Neuron (in vitro differentiated cells): ENCODE measurements around the gene OR13A1.
"Not testable (repeated sequence)": the region's sequence is repeated elsewhere in the genome, so short reads cannot be mapped to it uniquely, and the experiment has no call there.

Experiments used
- H2AFZ ChIP-seq: one replicate; pipeline ENCODE4 v1.6.1; 2013; ENCODE audit warnings: low read depth, mild to moderate bottlenecking, inconsistent platforms, low read length, moderate library complexity
- H3K27me3 ChIP-seq: one replicate; pipeline ENCODE4 v1.6.1; 2013; ENCODE audit warnings: low read length; ENCODE audit not compliant: insufficient read depth
- H3K36me3 ChIP-seq: one replicate; pipeline ENCODE4 v1.6.1; 2013; ENCODE audit warnings: low read length; ENCODE audit not compliant: insufficient read depth
- H3K4me1 ChIP-seq: one replicate; pipeline ENCODE4 v1.6.1; 2013; ENCODE audit warnings: low read length; ENCODE audit not compliant: insufficient read depth
- H3K4me3 ChIP-seq: 2 replicates; pipeline ENCODE4 v1.5.1; 2013; ENCODE audit warnings: mild to moderate bottlenecking, low read length, moderate library complexity
- H3K9me3 ChIP-seq: one replicate; pipeline ENCODE4 v1.6.1; 2013; ENCODE audit warnings: low read length

OR13A1 gene

DNA sequence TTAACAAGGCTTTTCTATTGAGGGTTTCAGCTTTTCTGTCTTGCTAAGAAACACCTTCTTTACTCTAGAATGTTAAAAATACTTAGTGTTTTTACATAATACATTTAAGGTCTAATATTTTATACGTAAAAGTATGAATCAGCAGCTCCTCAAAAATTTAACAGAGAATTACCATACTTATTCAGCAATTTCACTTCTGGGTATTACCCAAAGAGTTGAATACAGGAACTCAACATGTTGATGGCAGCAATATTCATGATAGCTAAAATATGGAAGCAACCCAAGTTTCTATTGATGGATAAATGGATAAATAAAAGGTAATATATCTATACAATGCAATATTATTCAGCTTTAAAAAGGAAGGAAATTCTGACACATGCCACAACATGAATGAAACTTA is 9.7 kb upstream of the OR13A1 start:
- Histone ChIP-seq H3K4me1 (no peaks in the 10 kb centered on the region), H3K36me3 (no peaks in the 10 kb centered on the region), H3K9me3 (no peaks in the 10 kb centered on the region), H3K27me3 (no peaks in the 10 kb centered on the region), H2AFZ (no peak overlapping the region), H3K4me3 (no peak overlapping the region)

- Histone ChIP-seq H3K4me3 (no peak overlapping the region), H3K9me3 (no peaks in the 10 kb centered on the region), H2AFZ (no peak overlapping the region), H3K4me1 (no peaks in the 10 kb centered on the region), H3K36me3 (no peaks in the 10 kb centered on the region), H3K27me3 (no peaks in the 10 kb centered on the region)
Measured at GRCh38 chr10:45319702-45320101, 4.3 kb upstream of the OR13A1 start.

- no peaks in the 10 kb centered on the region for H3K9me3 ChIP-seq
- H3K4me3 ChIP-seq: no peak overlapping the region
- H3K36me3 ChIP-seq: no peaks in the 10 kb centered on the region
Measured at GRCh38 chr10:45313264-45313873, 2.0 kb downstream of the OR13A1 start.

GRCh38 chr10:45308707-45309106 is 6.7 kb downstream of the OR13A1 start:
- no peaks in the 10 kb centered on the region for H3K36me3 ChIP-seq
- H3K4me1 ChIP-seq: no peaks in the 10 kb centered on the region
- no peak overlapping the region for H3K4me3 ChIP-seq
- H2AFZ ChIP-seq: no peak overlapping the region
- no peaks in the 10 kb centered on the region for H3K27me3 ChIP-seq
- no peaks in the 10 kb centered on the region for H3K9me3 ChIP-seq

More at GRCh38 chr10:45313264-45313873, 2.0 kb downstream of the OR13A1 start:
- Histone ChIP-seq H3K4me1 (no peaks in the 10 kb centered on the region), H2AFZ (no peak overlapping the region), H3K27me3 (no peaks in the 10 kb centered on the region)

DNA sequence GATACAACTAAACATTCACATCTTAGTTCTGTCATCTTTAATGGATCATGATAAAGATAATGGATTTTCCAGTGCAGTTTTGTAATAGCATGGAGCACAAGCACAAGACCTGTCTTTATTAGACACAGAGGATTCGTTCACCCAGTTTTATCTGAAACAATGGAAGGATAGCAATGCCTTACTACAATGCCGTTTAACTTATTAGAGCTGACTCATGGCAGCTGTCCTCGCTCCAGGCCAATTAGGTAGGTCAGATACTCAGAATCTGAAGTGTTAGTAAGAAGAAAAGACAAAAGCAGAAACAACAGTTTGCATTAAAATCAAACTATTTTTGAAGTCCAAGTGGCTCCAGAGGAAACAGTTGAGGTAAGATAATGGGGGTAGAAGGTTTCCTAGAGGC is 12.8 kb downstream of the OR13A1 start:
- Histone ChIP-seq H3K4me3 (no peak overlapping the region), H3K36me3 (no peaks in the 10 kb centered on the region), H3K9me3 (no peaks in the 10 kb centered on the region), H2AFZ (no peak overlapping the region), H3K27me3 (no peaks in the 10 kb centered on the region), H3K4me1 (no peaks in the 10 kb centered on the region)

DNA sequence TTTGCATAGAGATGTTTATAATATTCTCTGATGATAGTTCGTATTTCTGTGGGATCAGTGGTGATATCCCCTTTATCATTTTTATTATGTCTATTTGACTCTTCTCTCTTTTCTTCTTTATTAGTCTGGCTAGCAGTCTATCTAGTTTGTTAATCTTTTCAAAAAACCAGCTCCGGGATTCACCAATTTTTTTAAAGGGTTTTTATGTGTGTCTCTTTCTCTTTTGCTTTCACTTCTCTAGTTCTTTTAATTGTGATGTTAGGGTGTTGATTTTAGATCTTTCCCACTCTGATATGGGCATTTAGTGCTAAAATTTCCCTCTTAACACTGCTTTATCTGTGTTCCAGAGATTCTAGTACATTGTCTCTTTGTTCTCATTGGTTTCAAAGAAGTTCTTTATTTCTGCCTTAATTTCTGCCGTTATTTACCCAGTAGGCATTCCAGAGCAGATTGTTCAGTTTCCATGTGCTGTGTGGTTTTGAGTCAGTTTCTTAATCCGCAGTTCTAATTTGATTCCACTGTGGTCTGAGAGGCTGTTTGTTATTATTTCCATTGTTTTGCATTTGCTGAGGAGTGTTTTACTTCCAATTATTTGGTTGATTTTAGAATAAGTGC is 17.0 kb downstream of the OR13A1 start:
- not testable (repeated sequence) for H3K36me3 ChIP-seq, H2AFZ ChIP-seq

GRCh38 chr10:45294681-45295080 is 20.7 kb downstream of the OR13A1 start:
- no peaks in the 10 kb centered on the region for H3K36me3 ChIP-seq
- no peak overlapping the region for H2AFZ ChIP-seq
- H3K27me3 ChIP-seq: no peaks in the 10 kb centered on the region
- H3K9me3 ChIP-seq: no peaks in the 10 kb centered on the region
- H3K4me3 ChIP-seq: no peak overlapping the region
- no peaks in the 10 kb centered on the region for H3K4me1 ChIP-seq

More for the DNA sequence above, 17.0 kb downstream of the OR13A1 start:
- H3K4me3 ChIP-seq, H3K9me3 ChIP-seq, H3K4me1 ChIP-seq, H3K27me3 ChIP-seq: not testable (repeated sequence)

- no peaks in the 10 kb centered on the region for H3K4me1 ChIP-seq
- H3K4me3 ChIP-seq: no peak overlapping the region
- H3K27me3 ChIP-seq: no peaks in the 10 kb centered on the region
- no peak overlapping the region for H2AFZ ChIP-seq
- no peaks in the 10 kb centered on the region for H3K36me3 ChIP-seq
- no peaks in the 10 kb centered on the region for H3K9me3 ChIP-seq
Measured at GRCh38 chr10:45286980-45287379, 28.4 kb downstream of the OR13A1 start.

DNA sequence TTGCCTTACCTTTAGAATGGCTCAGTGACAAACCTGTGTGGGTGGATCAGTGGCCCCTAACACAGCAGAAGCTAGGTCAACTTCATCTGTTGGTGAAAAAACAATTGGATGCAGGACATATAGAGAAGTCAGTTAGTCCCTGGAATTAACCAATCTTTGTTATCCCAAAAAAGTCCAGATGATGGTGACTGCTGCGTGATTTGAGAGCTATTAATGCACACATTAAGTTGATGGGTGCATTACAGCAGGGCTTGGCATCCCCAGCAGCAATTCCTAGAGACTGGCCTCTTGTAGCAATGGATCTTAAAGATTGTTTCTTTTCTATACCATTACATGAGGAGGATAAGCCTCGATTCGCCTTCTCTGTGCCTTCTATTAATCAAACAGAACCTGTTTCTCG is 33.3 kb downstream of the OR13A1 start:
- no peak overlapping the region for H2AFZ ChIP-seq
- H3K9me3 ChIP-seq: no peaks in the 10 kb centered on the region
- peaks cover 2% of the 10 kb centered on the region for H3K27me3 ChIP-seq
- H3K4me3 ChIP-seq: no peak overlapping the region
- H3K4me1 ChIP-seq: peaks cover 25% of the 10 kb centered on the region
- no peaks in the 10 kb centered on the region for H3K36me3 ChIP-seq

DNA sequence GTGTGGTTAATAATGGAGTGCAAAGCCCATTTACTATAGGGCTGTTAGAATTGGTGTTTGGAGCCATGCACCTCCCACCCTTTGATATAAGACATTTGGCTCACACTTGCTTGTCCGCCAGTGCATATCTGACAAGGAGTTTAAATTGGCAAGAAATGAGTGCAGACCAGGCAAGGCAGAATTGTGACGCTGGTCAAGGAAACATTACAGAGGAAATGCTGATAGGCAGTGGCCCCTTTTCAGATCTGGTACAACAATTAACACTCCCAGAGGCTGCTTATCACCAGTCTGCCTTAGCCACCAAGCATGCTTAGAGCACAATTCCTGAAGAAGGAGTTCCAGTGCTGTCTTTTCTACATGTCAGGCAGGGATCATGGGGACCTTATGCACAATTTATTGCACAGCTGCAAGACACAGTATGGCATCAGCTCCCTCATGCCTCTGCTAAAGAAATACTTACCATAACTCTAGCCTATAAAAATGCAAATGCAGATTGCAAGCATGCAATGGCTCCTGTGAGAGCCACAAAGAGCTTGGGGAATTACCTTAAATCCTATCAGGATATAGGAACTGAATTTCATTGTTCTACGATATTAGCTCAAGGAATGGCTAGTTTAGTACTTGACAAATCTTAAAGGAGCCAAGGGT is 35.2 kb downstream of the OR13A1 start:
- Histone ChIP-seq H3K9me3 (no peaks in the 10 kb centered on the region), H2AFZ (no peak overlapping the region), H3K36me3 (no peaks in the 10 kb centered on the region)

GRCh38 chr10:45279682-45280081 is 35.7 kb downstream of the OR13A1 start:
- no peak overlapping the region for H2AFZ ChIP-seq
- H3K9me3 ChIP-seq: no peaks in the 10 kb centered on the region
- peaks cover 2% of the 10 kb centered on the region for H3K27me3 ChIP-seq
- peaks cover 25% of the 10 kb centered on the region for H3K4me1 ChIP-seq
- no peak overlapping the region for H3K4me3 ChIP-seq
- H3K36me3 ChIP-seq: no peaks in the 10 kb centered on the region

More for the DNA sequence above, 35.2 kb downstream of the OR13A1 start:
- Histone ChIP-seq H3K4me3 (no peak overlapping the region), H3K4me1 (peaks cover 25% of the 10 kb centered on the region), H3K27me3 (peaks cover 2% of the 10 kb centered on the region)

- H3K4me1 ChIP-seq: peaks cover 25% of the 10 kb centered on the region
- H3K4me3 ChIP-seq: no peak overlapping the region
- H3K36me3 ChIP-seq: no peaks in the 10 kb centered on the region
- peaks cover 2% of the 10 kb centered on the region for H3K27me3 ChIP-seq
- H2AFZ ChIP-seq: peak overlapping the region; percentile 14
- H3K9me3 ChIP-seq: no peaks in the 10 kb centered on the region
Measured at GRCh38 chr10:45278860-45279498, 36.4 kb downstream of the OR13A1 start.

DNA sequence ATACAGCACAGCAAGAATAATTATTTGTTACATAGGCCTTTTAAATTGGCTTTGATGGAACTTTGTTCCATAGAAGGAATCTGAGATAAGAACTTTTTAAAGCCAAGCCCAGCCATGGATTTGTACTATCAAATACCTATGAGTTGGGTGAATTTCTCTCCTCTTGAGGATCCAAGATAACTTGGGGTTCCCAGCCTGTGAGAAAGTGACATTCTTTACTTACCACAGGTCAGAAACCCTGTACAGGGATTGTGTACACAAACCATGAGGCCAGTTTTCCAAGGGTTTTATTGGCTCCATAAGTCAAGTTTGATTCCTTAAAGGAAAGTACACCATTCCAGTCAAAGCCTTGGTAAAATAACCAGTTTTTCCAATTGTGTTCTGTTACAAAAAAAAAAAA is 39.3 kb downstream of the OR13A1 start:
- peaks cover 24% of the 10 kb centered on the region for H3K4me1 ChIP-seq
- H3K36me3 ChIP-seq, H2AFZ ChIP-seq, H3K4me3 ChIP-seq, H3K9me3 ChIP-seq, H3K27me3 ChIP-seq: not testable (repeated sequence)
